BJ (cell line): ENCODE results near the gene RB1. TPM values are rescaled to one million over a fixed set of nuclear protein-coding genes. Genes with fewer than 3 reads are reported as not detected.

Experiments
- CTCF ChIA-PET: fragments of 350-600 bp; formaldehyde crosslinking; extraction: SDS; loops from one replicate; lab custom pipeline; 2021; ENCODE audit warnings: antibody characterized with exemption, inconsistent platforms; lab: Yijun Ruan, JAX
- POLR2A ChIA-PET: fragments of 300-600 bp; sonication (Branson Sonifier 250); formaldehyde crosslinking; extraction: SDS; loops from one replicate; lab custom pipeline; 2021; ENCODE audit warnings: antibody characterized with exemption; lab: Charles Lee
- DNase-seq: peaks from one replicate; pipeline ENCODE4 v3.0.0-alpha.2; 2011; ENCODE audit warnings: low read depth
- H3K27me3 ChIP-seq: 2 replicates; pipeline ENCODE4 v1.6.0; 2011; ENCODE audit warnings: low read length; ENCODE audit not compliant: control insufficient read depth, insufficient read depth
- H3K36me3 ChIP-seq: 2 replicates; pipeline ENCODE4 v1.5.1; 2011; ENCODE audit warnings: low read length; ENCODE audit not compliant: control insufficient read depth, insufficient read depth
- H3K4me3 ChIP-seq: 2 replicates; pipeline ENCODE4 v1.5.1; 2011; ENCODE audit warnings: low read depth, mild to moderate bottlenecking, control low read depth, low read length
- polyA plus RNA-seq: library from polyadenylated mRNA; depleted of rRNA; stranded (reverse); fragments of >200 nt; gene quantifications from 2 replicates; pipeline ENCODE4 v1.2.3, GENCODE V29; 2011
- TF ChIP-seq, protein P1 (sequence below): IDR thresholded peaks from 2 replicates; pipeline ENCODE4 v1.5.1; 2011; ENCODE audit warnings: low read depth, mild to moderate bottlenecking, control low read depth, inconsistent platforms, low read length, moderate library complexity; ENCODE audit not compliant: insufficient read depth

RB1 gene
- polyA plus RNA-seq, 1 experiment = 11.2 TPM

DNA sequence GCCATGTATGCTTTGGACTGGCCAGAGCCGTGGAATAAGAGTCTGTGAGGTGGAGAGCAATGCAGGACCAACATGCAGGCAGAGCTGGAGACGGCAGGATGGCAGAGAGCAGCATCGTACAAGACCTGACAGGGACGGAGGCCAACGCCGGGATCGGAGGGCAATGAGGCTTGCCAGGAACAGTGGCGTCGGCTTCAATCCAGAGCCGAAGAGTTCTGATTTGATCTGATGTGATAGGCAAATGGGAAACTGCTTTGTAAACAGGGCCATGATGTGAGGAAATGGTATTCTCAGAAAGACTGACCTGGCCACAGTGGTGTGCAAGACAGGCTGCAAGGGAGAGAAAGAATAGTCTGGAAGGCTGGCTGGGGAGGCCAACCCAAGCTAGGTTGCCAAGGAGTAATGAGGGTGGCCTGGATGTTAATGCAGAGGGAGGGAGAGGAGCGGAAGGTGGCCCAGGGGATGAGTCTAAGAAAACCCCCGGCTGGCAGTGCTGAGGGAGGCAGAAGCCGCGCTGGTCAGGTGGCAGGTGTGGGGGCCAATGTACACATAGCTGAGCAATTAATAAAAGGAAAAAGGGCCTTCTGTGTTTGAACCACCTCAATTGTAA is 202.6 kb downstream of the RB1 start:
- ChIA-PET CTCF (interaction anchor here (0.6 kb wide), 1 partner anchor 192 kb away, joined by 3 read pairs; no protein-coding TSS in a partner anchor), POLR2A (no interaction called here)
- H3K4me3 ChIP-seq = no peak overlapping the region
- DNase-seq = no peak
- TF ChIP-seq, protein P1, sequence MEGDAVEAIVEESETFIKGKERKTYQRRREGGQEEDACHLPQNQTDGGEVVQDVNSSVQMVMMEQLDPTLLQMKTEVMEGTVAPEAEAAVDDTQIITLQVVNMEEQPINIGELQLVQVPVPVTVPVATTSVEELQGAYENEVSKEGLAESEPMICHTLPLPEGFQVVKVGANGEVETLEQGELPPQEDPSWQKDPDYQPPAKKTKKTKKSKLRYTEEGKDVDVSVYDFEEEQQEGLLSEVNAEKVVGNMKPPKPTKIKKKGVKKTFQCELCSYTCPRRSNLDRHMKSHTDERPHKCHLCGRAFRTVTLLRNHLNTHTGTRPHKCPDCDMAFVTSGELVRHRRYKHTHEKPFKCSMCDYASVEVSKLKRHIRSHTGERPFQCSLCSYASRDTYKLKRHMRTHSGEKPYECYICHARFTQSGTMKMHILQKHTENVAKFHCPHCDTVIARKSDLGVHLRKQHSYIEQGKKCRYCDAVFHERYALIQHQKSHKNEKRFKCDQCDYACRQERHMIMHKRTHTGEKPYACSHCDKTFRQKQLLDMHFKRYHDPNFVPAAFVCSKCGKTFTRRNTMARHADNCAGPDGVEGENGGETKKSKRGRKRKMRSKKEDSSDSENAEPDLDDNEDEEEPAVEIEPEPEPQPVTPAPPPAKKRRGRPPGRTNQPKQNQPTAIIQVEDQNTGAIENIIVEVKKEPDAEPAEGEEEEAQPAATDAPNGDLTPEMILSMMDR = no peak
- H3K27me3 ChIP-seq = no peaks in the 10 kb centered on the region
- no peaks in the 10 kb centered on the region for H3K36me3 ChIP-seq

DNA sequence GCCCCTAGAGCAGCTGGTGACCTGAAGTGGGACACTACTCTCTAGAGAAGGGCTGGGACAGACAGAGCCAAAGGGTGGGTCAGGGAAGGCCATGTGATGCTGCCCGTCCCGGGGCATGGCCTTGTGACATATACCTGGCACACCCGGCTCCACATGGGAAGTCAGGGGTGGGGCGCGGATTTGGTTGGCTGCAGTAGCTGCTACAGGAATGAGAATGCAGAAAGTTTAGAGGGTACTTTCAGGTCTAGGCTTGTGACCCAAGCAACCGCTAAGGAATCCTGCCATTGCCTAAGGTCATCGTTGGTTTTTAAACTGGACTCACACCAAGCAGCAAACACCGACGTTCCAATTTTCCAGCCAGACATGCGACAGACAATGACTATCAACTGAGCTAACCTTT is 203.5 kb downstream of the RB1 start:
- ChIA-PET POLR2A (no interaction called here), CTCF (no interaction called here)
- H3K27me3 ChIP-seq = no peaks in the 10 kb centered on the region
- TF ChIP-seq, protein P1 = no peak
- no peak overlapping the region for H3K4me3 ChIP-seq
- H3K36me3 ChIP-seq = no peaks in the 10 kb centered on the region
- no peak for DNase-seq

- POLR2A ChIA-PET = no interaction called here
These were observed 204.5 kb downstream of the RB1 start for GRCh38 chr13:48508011-48508410.

DNA sequence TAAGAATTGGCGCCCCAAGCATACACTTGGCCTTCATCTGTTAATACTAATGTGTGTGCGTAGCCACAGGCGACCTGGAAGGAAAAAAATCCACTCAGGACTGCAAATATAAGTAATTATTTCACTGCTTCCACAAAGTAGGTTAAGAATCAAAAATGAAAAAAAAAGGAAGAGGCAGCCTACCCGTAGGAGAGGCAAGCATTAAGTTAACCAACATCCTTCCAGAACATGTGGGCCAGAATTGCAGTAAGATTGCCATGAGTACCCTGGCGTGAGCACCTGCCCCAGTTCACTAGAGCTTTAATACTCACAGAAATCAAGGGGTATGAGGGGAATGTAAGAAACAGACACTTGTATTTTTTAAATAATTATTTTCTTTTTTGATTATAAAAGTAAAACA is 207.1 kb downstream of the RB1 start:
- no peak for DNase-seq
- TF ChIP-seq, protein P1 = no peak
- ChIA-PET CTCF (interaction anchor here (1.0 kb wide), 1 partner anchor 13 kb away, joined by 3 read pairs; no protein-coding TSS in a partner anchor), POLR2A (no interaction called here)
- Histone ChIP-seq H3K27me3 (no peaks in the 10 kb centered on the region), H3K4me3 (no peak overlapping the region), H3K36me3 (no peaks in the 10 kb centered on the region)

More at GRCh38 chr13:48508011-48508410, 204.5 kb downstream of the RB1 start:
- DNase-seq = no peak
- Histone ChIP-seq H3K27me3 (no peaks in the 10 kb centered on the region), H3K36me3 (no peaks in the 10 kb centered on the region), H3K4me3 (no peak overlapping the region)
- CTCF ChIA-PET = no interaction called here
- TF ChIP-seq, protein P1 = no peak

- Histone ChIP-seq H3K4me3 (no peak overlapping the region), H3K27me3 (no peaks in the 10 kb centered on the region), H3K36me3 (no peaks in the 10 kb centered on the region)
- TF ChIP-seq, protein P1 = no peak
- ChIA-PET CTCF (no interaction called here), POLR2A (no interaction called here)
- DNase-seq = no peak
These were observed 208.2 kb downstream of the RB1 start for GRCh38 chr13:48511621-48512230.
